Effector memory CD4-positive, alpha-beta T cell (primary cell): Measurements from ENCODE around the gene SMCO2.
"Not testable (repeated sequence)": the region's sequence is repeated elsewhere in the genome, so short reads cannot be mapped to it uniquely, and the experiment has no call there.

Source experiments
- DNase-seq, 3 donors: peaks; one replicate each; pipeline ENCODE4 v3.0.0-alpha.2; 2020
- H3K27ac ChIP-seq: 2 replicates; pipeline ENCODE4 v1.7.0; 2013; ENCODE audit warnings: mild to moderate bottlenecking, low read length, moderate library complexity; ENCODE audit not compliant: insufficient read depth, poor library complexity, severe bottlenecking
- H3K27me3 ChIP-seq: replicated peaks from 2 replicates; pipeline ENCODE4 v1.7.0; 2013; ENCODE audit warnings: mild to moderate bottlenecking, low read length; ENCODE audit not compliant: insufficient read depth, control insufficient read depth, poor library complexity, severe bottlenecking
- H3K36me3 ChIP-seq: 2 replicates; pipeline ENCODE4 v1.7.0; 2013; ENCODE audit warnings: mild to moderate bottlenecking, low read length, moderate library complexity; ENCODE audit not compliant: control insufficient read depth, insufficient read depth
- H3K4me1 ChIP-seq: 2 replicates; pipeline ENCODE4 v1.7.0; 2013; ENCODE audit warnings: low read length, mild to moderate bottlenecking; ENCODE audit not compliant: control insufficient read depth, insufficient read depth, poor library complexity, severe bottlenecking
- H3K4me3 ChIP-seq: 2 replicates; pipeline ENCODE4 v1.7.0; 2013; ENCODE audit warnings: low read length, low read depth, mild to moderate bottlenecking; ENCODE audit not compliant: insufficient read depth, poor library complexity, severe bottlenecking
- H3K9me3 ChIP-seq: 2 replicates; pipeline ENCODE4 v1.7.0; 2013; ENCODE audit warnings: mild to moderate bottlenecking, low read length, moderate library complexity; ENCODE audit not compliant: control insufficient read depth

SMCO2 gene

DNA sequence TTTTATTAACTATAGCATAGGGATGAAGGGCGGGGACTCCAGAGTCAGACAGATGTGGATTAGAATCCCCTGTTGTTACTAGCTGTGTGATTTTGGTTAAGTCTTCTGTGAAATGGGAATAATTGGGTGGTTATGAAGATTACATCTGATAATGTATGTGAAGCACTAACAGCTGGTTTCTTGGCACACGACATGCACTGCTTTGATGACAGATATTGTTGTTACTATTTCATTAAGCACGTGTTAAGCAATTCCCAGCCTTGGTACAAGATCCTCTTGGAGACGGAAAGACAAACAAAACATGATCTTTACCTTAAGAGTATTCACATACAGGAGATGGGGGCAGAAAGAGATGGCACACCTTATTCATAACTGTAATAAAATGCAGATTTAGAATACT is 85.4 kb downstream of the SMCO2 start:
- no peak overlapping the region for H3K27ac ChIP-seq
- H3K27me3 ChIP-seq, result no peaks in the 10 kb centered on the region
- no peaks in the 10 kb centered on the region for H3K36me3 ChIP-seq
- no peak for DNase-seq
- H3K9me3 ChIP-seq, result no peaks in the 10 kb centered on the region
- no peak overlapping the region for H3K4me3 ChIP-seq
- H3K4me1 ChIP-seq, result no peaks in the 10 kb centered on the region

DNA sequence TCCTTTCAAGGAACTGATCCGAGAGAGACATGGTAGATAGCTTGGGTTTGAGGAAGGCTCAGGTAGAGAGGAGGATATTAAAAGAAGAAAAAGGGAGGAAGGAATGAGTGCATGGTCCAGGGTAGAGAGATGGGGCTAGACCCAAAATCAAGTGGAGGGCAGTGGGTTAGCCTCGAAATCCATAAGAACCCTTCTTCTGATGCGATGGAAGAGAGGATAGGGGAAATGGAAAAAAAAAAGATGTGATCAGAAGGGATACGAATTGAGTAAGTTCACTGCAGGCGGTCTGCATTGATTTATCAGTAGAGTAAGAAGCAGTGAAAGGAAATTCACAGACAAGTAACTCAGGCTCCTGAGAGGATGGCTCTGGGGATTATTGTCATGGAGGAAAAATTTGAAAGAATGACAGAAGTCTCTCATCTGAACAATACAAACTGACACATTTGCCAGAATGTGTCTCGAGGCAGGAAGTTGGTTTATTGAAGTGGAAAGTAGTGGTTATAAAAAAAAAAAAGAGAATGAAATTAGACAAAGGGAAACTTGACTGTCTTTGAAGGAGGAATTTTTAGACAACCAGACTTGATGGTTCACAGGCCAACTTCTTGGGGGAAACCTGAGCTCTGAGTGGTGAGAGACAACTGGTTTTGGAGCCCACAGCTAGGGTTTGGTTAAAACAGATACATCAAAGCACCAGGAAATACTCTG is 87.7 kb downstream of the SMCO2 start:
- no peaks in the 10 kb centered on the region for H3K4me1 ChIP-seq
- DNase-seq, result no peak
- no peak overlapping the region for H3K4me3 ChIP-seq
- H3K9me3 ChIP-seq, result no peaks in the 10 kb centered on the region
- no peak overlapping the region for H3K27ac ChIP-seq
- H3K27me3 ChIP-seq, result no peaks in the 10 kb centered on the region
- H3K36me3 ChIP-seq, result no peaks in the 10 kb centered on the region

DNA sequence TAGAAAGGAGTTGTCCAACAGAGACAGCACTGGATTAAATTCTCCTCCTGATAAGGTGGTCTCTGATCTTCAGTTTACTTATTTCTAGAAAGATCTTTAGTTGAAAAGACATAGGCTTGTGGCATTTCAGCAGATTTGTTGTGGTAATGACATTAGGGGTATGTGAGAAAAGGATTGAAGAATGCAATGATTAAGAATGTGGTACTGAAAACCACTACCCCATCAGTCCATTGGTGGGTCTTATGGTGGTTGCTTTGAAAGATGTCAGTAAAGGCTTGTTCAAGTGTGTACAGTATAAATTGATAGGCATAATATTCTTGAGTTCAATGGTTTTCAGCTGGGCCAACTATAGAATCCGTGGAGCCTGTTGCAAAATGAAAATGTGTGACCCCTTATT is 88.2 kb downstream of the SMCO2 start:
- Histone ChIP-seq H3K9me3 (no peaks in the 10 kb centered on the region), H3K4me3 (no peak overlapping the region), H3K4me1 (no peaks in the 10 kb centered on the region), H3K36me3 (no peaks in the 10 kb centered on the region), H3K27ac (no peak overlapping the region), H3K27me3 (no peaks in the 10 kb centered on the region)
- no peak for DNase-seq

DNA sequence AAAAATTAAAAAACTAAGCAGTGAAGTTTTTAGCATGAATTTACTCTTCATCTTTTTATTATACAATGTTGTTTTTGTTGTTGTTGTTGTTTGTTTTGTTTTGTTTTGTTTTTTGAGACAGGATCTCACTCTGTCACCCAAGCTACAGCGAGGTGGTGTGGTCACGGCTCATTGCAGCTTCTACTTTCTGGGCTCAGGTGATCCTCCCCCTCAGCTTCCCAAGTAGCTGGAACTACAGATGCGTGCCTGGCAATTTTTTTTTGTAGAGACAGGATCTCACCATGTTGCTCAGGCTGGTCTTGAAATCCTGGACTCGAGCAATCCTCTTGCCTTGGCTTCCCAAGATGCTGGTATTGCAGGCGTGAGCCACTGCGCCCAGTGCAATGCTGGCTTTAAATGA is 88.8 kb downstream of the SMCO2 start:
- Histone ChIP-seq H3K27ac (no peak overlapping the region), H3K4me1 (no peaks in the 10 kb centered on the region), H3K9me3 (no peaks in the 10 kb centered on the region), H3K36me3 (no peaks in the 10 kb centered on the region), H3K27me3 (no peaks in the 10 kb centered on the region), H3K4me3 (no peak overlapping the region)
- no peak for DNase-seq

DNA sequence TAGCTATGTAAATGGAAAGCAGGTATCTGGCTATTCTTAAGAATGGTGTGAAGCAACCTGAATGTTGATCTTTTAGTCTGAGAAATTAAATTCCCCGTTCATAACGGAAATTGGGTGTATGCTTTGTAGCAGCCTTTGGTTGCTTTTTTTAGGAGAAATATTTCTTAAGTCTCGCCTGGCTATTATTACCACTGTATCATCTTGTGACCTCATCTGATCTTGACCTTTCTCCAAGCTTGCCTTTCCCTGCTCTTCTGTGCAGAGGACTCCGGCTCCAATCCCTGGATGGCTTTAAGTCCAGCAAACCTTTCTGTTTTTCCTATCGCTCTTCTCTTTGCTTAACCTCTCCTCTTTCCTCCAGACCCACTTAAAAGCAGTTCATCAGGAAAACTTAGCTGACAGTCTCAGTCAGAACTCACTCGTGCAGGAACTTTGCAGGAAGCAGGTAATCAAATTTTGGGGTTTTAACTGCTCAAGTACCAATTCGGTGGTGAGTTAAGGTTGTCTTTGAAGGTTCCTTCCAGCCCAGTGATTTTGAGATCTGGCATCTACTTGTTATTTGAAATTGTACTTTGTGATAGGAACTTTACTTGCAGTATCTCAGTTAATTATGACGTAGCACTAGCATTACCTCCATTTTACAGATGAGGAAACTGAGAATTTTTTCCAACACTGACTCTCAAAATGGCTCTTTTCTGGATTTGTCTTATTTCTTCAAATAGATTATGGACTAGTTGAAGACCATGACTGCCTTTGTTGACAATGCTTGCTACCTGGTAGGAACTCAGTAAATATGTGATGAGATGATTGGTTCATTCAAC is 91.5 kb downstream of the SMCO2 start:
- H3K27me3 ChIP-seq, result no peaks in the 10 kb centered on the region
- H3K9me3 ChIP-seq, result no peaks in the 10 kb centered on the region
- no peak for DNase-seq
- H3K36me3 ChIP-seq, result no peaks in the 10 kb centered on the region
- H3K27ac ChIP-seq, result no peak overlapping the region
- H3K4me3 ChIP-seq, result no peak overlapping the region
- no peaks in the 10 kb centered on the region for H3K4me1 ChIP-seq

DNA sequence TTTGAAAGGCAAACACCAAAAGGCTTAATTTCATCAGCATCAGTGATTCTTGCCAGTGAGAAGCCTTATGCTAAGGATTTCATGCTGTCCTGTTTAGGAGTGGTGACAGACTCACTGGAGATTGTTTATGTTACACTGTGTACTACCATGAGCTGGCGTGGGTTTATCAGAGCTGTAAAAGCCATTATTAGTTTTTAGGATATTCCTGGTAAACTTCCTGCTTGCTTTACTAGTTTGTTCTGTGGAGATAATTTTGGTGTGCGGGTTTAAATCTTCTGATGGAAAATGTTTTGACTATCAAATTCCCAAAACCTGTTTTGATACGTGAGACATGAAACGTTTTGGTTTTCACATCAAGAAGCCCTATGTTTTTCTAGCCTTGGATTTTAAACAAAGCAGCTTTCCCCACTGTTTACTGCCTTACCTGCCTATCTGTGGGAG is 92.7 kb downstream of the SMCO2 start:
- Histone ChIP-seq H3K36me3 (no peaks in the 10 kb centered on the region), H3K27me3 (no peaks in the 10 kb centered on the region), H3K4me1 (no peaks in the 10 kb centered on the region), H3K4me3 (no peak overlapping the region), H3K9me3 (no peaks in the 10 kb centered on the region), H3K27ac (no peak overlapping the region)
- no peak for DNase-seq

DNA sequence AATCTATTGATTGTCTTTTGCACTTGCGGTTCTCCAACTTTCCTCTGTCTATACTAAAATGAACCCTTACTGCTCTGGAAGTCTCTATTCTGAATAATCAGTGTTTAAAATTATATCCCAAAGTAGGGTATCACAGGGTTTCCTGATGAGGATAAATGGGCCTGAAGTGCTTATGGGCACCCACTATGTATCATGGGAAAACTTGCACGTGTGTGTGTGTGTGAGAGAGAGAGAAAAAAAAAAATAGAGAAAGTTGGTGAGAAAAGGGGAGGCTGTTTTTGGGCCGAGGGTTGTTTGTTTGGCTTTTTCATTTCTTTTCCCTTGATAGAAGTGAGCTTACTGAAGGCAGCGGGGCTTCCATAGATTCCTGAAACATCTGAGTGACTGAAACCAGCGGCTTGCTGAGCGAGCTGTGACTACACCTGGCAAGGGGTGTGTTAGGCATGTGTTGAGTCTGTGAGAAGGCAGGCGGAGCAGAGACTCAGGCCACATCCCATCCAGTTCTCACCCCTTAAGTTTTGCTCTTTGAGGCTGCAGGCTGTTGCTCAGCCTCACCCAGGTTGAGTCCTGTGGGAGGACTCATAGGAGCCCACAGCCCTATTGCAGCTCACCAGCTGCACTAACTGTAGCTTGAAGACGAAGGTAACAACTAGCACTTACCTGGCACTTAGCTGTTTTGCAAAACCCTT is 94.6 kb downstream of the SMCO2 start:
- Histone ChIP-seq H3K4me3 (no peak overlapping the region), H3K27me3 (no peaks in the 10 kb centered on the region), H3K9me3 (no peaks in the 10 kb centered on the region), H3K4me1 (no peaks in the 10 kb centered on the region), H3K36me3 (no peaks in the 10 kb centered on the region), H3K27ac (no peak overlapping the region)
- no peak for DNase-seq

DNA sequence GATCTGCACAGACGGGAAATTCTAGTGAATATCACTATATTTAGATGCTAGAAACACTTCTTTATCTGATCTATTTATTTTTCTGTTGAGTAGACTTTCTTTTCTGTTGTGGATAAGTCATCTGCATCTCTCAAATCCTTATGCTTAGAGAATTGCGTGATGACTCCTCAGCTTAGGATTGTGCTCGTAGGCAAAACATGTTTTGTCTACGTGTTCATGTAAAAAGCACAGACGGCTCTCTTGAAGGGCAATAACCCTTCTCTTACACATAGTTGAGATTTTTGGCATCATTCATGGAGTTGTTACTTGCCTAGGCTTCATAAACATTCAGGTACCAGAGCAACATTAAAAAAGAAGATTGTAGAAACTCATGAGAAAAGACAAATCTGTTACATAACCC is 96.1 kb downstream of the SMCO2 start:
- DNase-seq, result no peak
- no peaks in the 10 kb centered on the region for H3K27me3 ChIP-seq
- no peak overlapping the region for H3K27ac ChIP-seq
- H3K9me3 ChIP-seq, result no peaks in the 10 kb centered on the region
- H3K4me3 ChIP-seq, result no peak overlapping the region
- no peaks in the 10 kb centered on the region for H3K36me3 ChIP-seq
- H3K4me1 ChIP-seq, result no peaks in the 10 kb centered on the region

DNA sequence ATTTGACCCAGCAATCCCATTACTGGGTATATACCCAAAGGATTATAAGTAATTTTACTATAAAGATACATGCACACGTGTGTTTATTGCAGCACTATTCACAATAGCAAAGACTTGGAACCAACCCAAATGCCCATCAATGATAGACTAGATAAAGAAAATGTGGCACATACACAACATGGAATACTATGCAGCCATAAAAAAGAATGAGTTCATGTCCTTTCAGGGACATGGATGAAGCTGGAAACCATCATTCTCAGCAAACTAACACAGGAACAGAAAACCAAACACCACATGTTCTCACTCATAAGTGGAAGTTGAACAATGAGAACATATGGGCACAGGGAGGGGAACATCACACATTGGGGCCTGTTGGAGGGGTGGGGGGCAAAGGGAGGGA is 98.3 kb downstream of the SMCO2 start:
- not testable (repeated sequence) for H3K4me1 ChIP-seq, H3K27ac ChIP-seq, H3K4me3 ChIP-seq, DNase-seq, H3K27me3 ChIP-seq, H3K9me3 ChIP-seq, H3K36me3 ChIP-seq

DNA sequence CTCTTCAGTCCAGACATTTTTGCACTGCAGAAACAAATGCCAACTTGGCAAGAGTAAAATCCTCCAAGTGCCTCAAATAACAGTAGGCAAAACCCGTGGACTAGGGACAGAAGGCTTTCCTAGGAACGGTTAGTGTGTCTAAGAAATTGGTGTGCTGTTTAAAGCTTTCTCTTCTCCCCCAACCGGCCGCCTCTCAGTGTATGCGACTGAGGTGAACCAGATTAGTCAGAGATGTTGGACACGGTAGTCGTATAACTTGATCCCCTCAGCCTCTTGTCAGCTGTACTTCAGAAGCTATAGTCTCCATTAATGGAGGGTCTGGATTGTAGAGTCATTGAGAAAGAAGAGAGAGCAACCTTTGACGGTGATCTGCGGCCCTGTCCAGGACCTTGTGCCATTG is 99.1 kb downstream of the SMCO2 start:
- Histone ChIP-seq H3K4me1 (no peaks in the 10 kb centered on the region), H3K27me3 (no peaks in the 10 kb centered on the region), H3K9me3 (no peaks in the 10 kb centered on the region), H3K36me3 (no peaks in the 10 kb centered on the region), H3K4me3 (no peak overlapping the region), H3K27ac (no peak overlapping the region)
- DNase-seq, result no peak
